IMR-90 (cell line): Measurements from ENCODE around the gene KCNK3. TPM values are rescaled to one million over a fixed set of nuclear protein-coding genes. Genes with fewer than 3 reads are reported as not detected.

Experiments used
- ATAC-seq: fragments of 200-7000 bp; cut with Tn5 transposase; 2 replicates; pipeline ENCODE4 v1.9.1; 2020; ENCODE audit warnings: low read depth, mild to moderate bottlenecking, moderate library complexity
- BruUV-seq: library from RNA; stranded (reverse); fragments of 400-500 nt; replicated peaks from 2 replicates; lab custom pipeline; 2021; lab: Mats Ljungman, UMichigan
- CTCF ChIA-PET: fragments of 300-600 bp; formaldehyde crosslinking; extraction: SDS; loops from one replicate; lab custom pipeline; 2021; ENCODE audit warnings: antibody characterized with exemption; lab: Yijun Ruan, JAX
- POLR2A ChIA-PET: fragments of 300-600 bp; sonication (Branson Sonifier 250); formaldehyde crosslinking; loops from one replicate; lab custom pipeline; 2022; ENCODE audit warnings: antibody characterized with exemption; ENCODE audit not compliant: unreplicated experiment; lab: Charles Lee
- DNase-seq: peaks from one replicate; pipeline ENCODE4 v3.0.0; 2013
- H2AFZ ChIP-seq: replicated peaks from 2 replicates; pipeline ENCODE3; 2013; ENCODE audit warnings: low read length, mild to moderate bottlenecking; ENCODE audit not compliant: poor library complexity
- H2AK5ac ChIP-seq: 2 replicates; pipeline ENCODE4 v1.6.1; 2013; ENCODE audit warnings: low read depth, low read length, inconsistent platforms
- H2AK9ac ChIP-seq: replicated peaks from 2 replicates; pipeline ENCODE3; 2013; ENCODE audit warnings: mild to moderate bottlenecking, low read depth, low read length, moderate library complexity; ENCODE audit not compliant: poor library complexity
- H2BK120ac ChIP-seq: 2 replicates; pipeline ENCODE4 v1.6.1; 2013; ENCODE audit warnings: low read depth, low read length, inconsistent platforms
- H2BK15ac ChIP-seq: 3 replicates; pipeline ENCODE4 v1.6.1; 2013; ENCODE audit warnings: low read depth, low read length, inconsistent platforms
- H2BK20ac ChIP-seq: 2 replicates; pipeline ENCODE4 v1.6.1; 2013; ENCODE audit warnings: low read depth, mild to moderate bottlenecking, inconsistent platforms, low read length, moderate library complexity
- H2BK5ac ChIP-seq: 2 replicates; pipeline ENCODE4 v1.6.1; 2013; ENCODE audit warnings: mild to moderate bottlenecking, low read depth, low read length, inconsistent platforms; ENCODE audit not compliant: poor library complexity, severe bottlenecking
- H3K14ac ChIP-seq: replicated peaks from 2 replicates; pipeline ENCODE4 v1.6.1; 2013; ENCODE audit warnings: low read depth, low read length, inconsistent platforms
- H3K18ac ChIP-seq: 2 replicates; pipeline ENCODE4 v1.6.1; 2013; ENCODE audit warnings: low read depth, low read length, control low read depth
- H3K23ac ChIP-seq: 2 replicates; pipeline ENCODE4 v1.6.1; 2013; ENCODE audit warnings: low read depth, low read length, inconsistent platforms
- H3K27ac ChIP-seq: 2 replicates; pipeline ENCODE4 v1.5.1; 2013; ENCODE audit warnings: mild to moderate bottlenecking, control low read depth, low read length; ENCODE audit not compliant: insufficient read depth
- H3K27me3 ChIP-seq: 2 replicates; pipeline ENCODE4 v1.6.1; 2013; ENCODE audit warnings: low read length; ENCODE audit not compliant: control insufficient read depth, insufficient read depth
- H3K36me3 ChIP-seq: 2 replicates; pipeline ENCODE4 v1.6.1; 2013; ENCODE audit warnings: low read length, mixed read lengths; ENCODE audit not compliant: control insufficient read depth, insufficient read depth
- H3K4ac ChIP-seq: 2 replicates; pipeline ENCODE4 v1.6.1; 2013; ENCODE audit warnings: low read depth, low read length, inconsistent platforms
- H3K4me1 ChIP-seq: 2 replicates; pipeline ENCODE4 v1.6.1; 2013; ENCODE audit warnings: low read length, mixed read lengths; ENCODE audit not compliant: control insufficient read depth, insufficient read depth
- H3K4me2 ChIP-seq: 2 replicates; pipeline ENCODE4 v1.6.1; 2013; ENCODE audit warnings: low read depth, mild to moderate bottlenecking, control low read depth, low read length, moderate library complexity
- H3K4me3 ChIP-seq: 2 replicates; pipeline ENCODE4 v1.5.1; 2013; ENCODE audit warnings: low read depth, mild to moderate bottlenecking, control low read depth, low read length, moderate library complexity; ENCODE audit not compliant: insufficient read depth
- H3K56ac ChIP-seq: 2 replicates; pipeline ENCODE4 v1.6.1; 2013; ENCODE audit warnings: low read length, inconsistent platforms; ENCODE audit not compliant: insufficient read depth; ENCODE audit errors: extremely low read depth
- H3K79me1 ChIP-seq, 2 experiments: 2 replicates each; pipeline ENCODE4 v1.6.1; 2013; ENCODE audit warnings: low read length in 2 of 2, inconsistent platforms in 1 of 2, low read depth in 1 of 2
- H3K9ac ChIP-seq: 2 replicates; pipeline ENCODE4 v1.6.1; 2013; ENCODE audit warnings: low read depth, low read length, control low read depth
- H3K9me1 ChIP-seq: 2 replicates; pipeline ENCODE4 v1.6.1; 2013; ENCODE audit warnings: low read length, inconsistent platforms; ENCODE audit not compliant: insufficient read depth
- H3K9me3 ChIP-seq: 2 replicates; pipeline ENCODE4 v1.6.1; 2013; ENCODE audit warnings: low read length; ENCODE audit not compliant: control insufficient read depth, insufficient read depth
- H4K20me1 ChIP-seq: 2 replicates; pipeline ENCODE4 v1.6.1; 2013; ENCODE audit warnings: low read length, inconsistent platforms; ENCODE audit not compliant: insufficient read depth
- H4K5ac ChIP-seq: 2 replicates; pipeline ENCODE4 v1.6.1; 2013; ENCODE audit warnings: mild to moderate bottlenecking, low read depth, low read length, control low read depth
- H4K8ac ChIP-seq, 2 experiments: 2 replicates each; pipeline ENCODE4 v1.6.1; 2013; ENCODE audit warnings: low read depth in 2 of 2, low read length in 2 of 2, control low read depth in 1 of 2, inconsistent platforms in 1 of 2
- H4K91ac ChIP-seq: 2 replicates; pipeline ENCODE4 v1.6.1; 2013; ENCODE audit warnings: low read depth, low read length, inconsistent platforms; ENCODE audit not compliant: insufficient read depth
- BHLHE40 ChIP-seq: fragments of 150-350 bp; IDR thresholded peaks from 2 replicates; pipeline ENCODE4 v1.6.1; 2016; ENCODE audit warnings: mild to moderate bottlenecking, low read depth, low read length
- CEBPB ChIP-seq: IDR thresholded peaks from 2 replicates; pipeline ENCODE4 v1.6.1; 2012; ENCODE audit warnings: low read depth, low read length, improper control_type of control experiment
- CHD1 ChIP-seq: IDR thresholded peaks from 2 replicates; pipeline ENCODE4 v1.6.1; 2012; ENCODE audit warnings: low read depth, low read length, improper control_type of control experiment
- MAZ ChIP-seq: IDR thresholded peaks from 2 replicates; pipeline ENCODE4 v1.6.1; 2012; ENCODE audit warnings: low read depth, mild to moderate bottlenecking, low read length, improper control_type of control experiment, moderate library complexity, borderline replicate concordance
- MXI1 ChIP-seq: IDR thresholded peaks from 2 replicates; pipeline ENCODE4 v1.6.1; 2012; ENCODE audit warnings: low read depth, mild to moderate bottlenecking, low read length, moderate library complexity, borderline replicate concordance
- NFE2L2 ChIP-seq: fragments of 150-350 bp; IDR thresholded peaks from 2 replicates; pipeline ENCODE4 v1.6.1; 2016; ENCODE audit warnings: low read depth, mild to moderate bottlenecking, low read length
- POLR2A ChIP-seq: IDR thresholded peaks from 2 replicates; pipeline ENCODE4 v1.6.1; 2012; ENCODE audit warnings: mild to moderate bottlenecking, low read depth, low read length
- RAD21 ChIP-seq: IDR thresholded peaks from 2 replicates; pipeline ENCODE4 v1.6.1; 2012; ENCODE audit warnings: low read length, improper control_type of control experiment
- RCOR1 ChIP-seq: IDR thresholded peaks from 2 replicates; pipeline ENCODE4 v1.6.1; 2012; ENCODE audit warnings: mild to moderate bottlenecking, low read length, improper control_type of control experiment; ENCODE audit not compliant: insufficient replicate concordance
- RFX5 ChIP-seq: IDR thresholded peaks from 2 replicates; pipeline ENCODE4 v1.8.0; 2012; ENCODE audit warnings: low read depth, mild to moderate bottlenecking, low read length, moderate library complexity
- SMC3 ChIP-seq: fragments of 150-350 bp; IDR thresholded peaks from 2 replicates; pipeline ENCODE4 v1.6.1; 2016; ENCODE audit warnings: low read depth, mild to moderate bottlenecking, antibody characterized with exemption, low read length, moderate library complexity
- WGBS, 2 experiments: methylation state at CpG; one replicate each; pipeline versions ENCODE4 v1.1.5 to v1.1.7; 2013; ENCODE audit warnings: missing lambda C conversion rate in 2 of 2; ENCODE audit not compliant: insufficient read length in 1 of 2; ENCODE audit errors: extremely low coverage in 2 of 2; 5-methylcytosine and 5-hydroxymethylcytosine counted together
- dilution Hi-C: fragments of 300-500 bp; cut with HindIII; formaldehyde crosslinking; loops from one replicate; pipeline ENCODE4 v1.14.3; 2018; ENCODE audit warnings: low sequenced_read_pairs; ENCODE audit not compliant: unreplicated experiment
- in situ Hi-C: fragments of 300-500 bp; cut with MboI; formaldehyde crosslinking; loops from 3 replicates; pipeline ENCODE4 v1.14.3; 2019; ENCODE audit warnings: low sequenced_read_pairs, inconsistent platforms, mixed read lengths
- intact Hi-C: fragments of 100-400 bp; cut with micrococcal nuclease; formaldehyde crosslinking; loops from 2 replicates; pipeline ENCODE4 v1.10.0; 2022
- polyA plus RNA-seq, 3 experiments: library from polyadenylated mRNA; depleted of rRNA; stranded (reverse); fragments of >200 nt; gene quantifications; 2 replicates each; pipeline ENCODE4 v1.2.3, GENCODE V29; 2012; ENCODE audit warnings: low replicate concordance in 1 of 3
- total RNA-seq: library from RNA; depleted of rRNA; stranded (reverse); fragments of >200 nt; gene quantifications from 2 replicates; pipeline ENCODE4 v1.2.3, GENCODE V29; 2012
- TF ChIP-seq, protein P1 (sequence below): fragments of 150-350 bp; IDR thresholded peaks from 2 replicates; pipeline ENCODE4 v1.6.1; 2017; ENCODE audit warnings: mild to moderate bottlenecking, antibody characterized with exemption, low read length, low read depth
- TF ChIP-seq, protein P2 (sequence below): conservative IDR thresholded peaks from 2 replicates; pipeline ENCODE4 v1.5.1; 2012; ENCODE audit warnings: mild to moderate bottlenecking, low read depth, low read length, improper control_type of control experiment

KCNK3 gene
- total and polyA plus RNA-seq, 2 of the 4 experiments (the other 2 are of a cell fraction): under 0.01 to 0.03 TPM

GRCh38 chr2:26716340-26716739 lies 23.8 kb downstream of the KCNK3 start:
- DNase-seq: no peak
- Histone ChIP-seq H2AFZ (no peak overlapping the region), H3K18ac (no peak overlapping the region), H2BK120ac (no peak overlapping the region), H2AK9ac (no peak overlapping the region), H3K4ac (no peak overlapping the region), H3K56ac (no peak overlapping the region), H3K27me3 (peaks cover 16% of the 10 kb centered on the region), H3K14ac (no peak overlapping the region), H4K5ac (no peak overlapping the region), H2BK15ac (no peak overlapping the region), H3K9me3 (no peaks in the 10 kb centered on the region), H3K36me3 (no peaks in the 10 kb centered on the region), H3K79me1 (no peaks in the 10 kb centered on the region), H2AK5ac (no peak overlapping the region), H3K23ac (no peak overlapping the region), H3K4me3 (no peak overlapping the region), H4K8ac (no peak overlapping the region), H3K4me2 (no peak overlapping the region), H4K91ac (no peak overlapping the region), H3K4me1 (peaks cover 5% of the 10 kb centered on the region), H2BK5ac (no peak overlapping the region), H3K27ac (no peak overlapping the region), H2BK20ac (no peak overlapping the region), H3K9ac (no peak overlapping the region), H3K9me1 (no peaks in the 10 kb centered on the region), H4K20me1 (no peaks in the 10 kb centered on the region)
- no TSS peak for BruUV-seq
- POLR2A ChIA-PET: no interaction called here
- in situ Hi-C loops (no loop called here), intact Hi-C loops (loop anchor here (5.0 kb wide), 1 partner anchor 234 kb away; no protein-coding TSS in a partner anchor), dilution Hi-C loops (no loop called here)
- CTCF ChIA-PET: no interaction called here
- no peak for ATAC-seq
- WGBS, 2 experiments: no CpG with 5 or more reads among the region's 3 CpGs
- TF ChIP-seq MAZ: no peak
- TF ChIP-seq RFX5: no peak
- TF ChIP-seq SMC3: no peak
- TF ChIP-seq CEBPB: no peak
- TF ChIP-seq MXI1: no peak
- TF ChIP-seq POLR2A: no peak
- TF ChIP-seq, protein P1, sequence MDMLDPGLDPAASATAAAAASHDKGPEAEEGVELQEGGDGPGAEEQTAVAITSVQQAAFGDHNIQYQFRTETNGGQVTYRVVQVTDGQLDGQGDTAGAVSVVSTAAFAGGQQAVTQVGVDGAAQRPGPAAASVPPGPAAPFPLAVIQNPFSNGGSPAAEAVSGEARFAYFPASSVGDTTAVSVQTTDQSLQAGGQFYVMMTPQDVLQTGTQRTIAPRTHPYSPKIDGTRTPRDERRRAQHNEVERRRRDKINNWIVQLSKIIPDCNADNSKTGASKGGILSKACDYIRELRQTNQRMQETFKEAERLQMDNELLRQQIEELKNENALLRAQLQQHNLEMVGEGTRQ: no peak
- TF ChIP-seq RCOR1: no peak
- no peak for TF ChIP-seq CHD1
- no peak for TF ChIP-seq NFE2L2
- TF ChIP-seq BHLHE40: no peak
- TF ChIP-seq, protein P2, sequence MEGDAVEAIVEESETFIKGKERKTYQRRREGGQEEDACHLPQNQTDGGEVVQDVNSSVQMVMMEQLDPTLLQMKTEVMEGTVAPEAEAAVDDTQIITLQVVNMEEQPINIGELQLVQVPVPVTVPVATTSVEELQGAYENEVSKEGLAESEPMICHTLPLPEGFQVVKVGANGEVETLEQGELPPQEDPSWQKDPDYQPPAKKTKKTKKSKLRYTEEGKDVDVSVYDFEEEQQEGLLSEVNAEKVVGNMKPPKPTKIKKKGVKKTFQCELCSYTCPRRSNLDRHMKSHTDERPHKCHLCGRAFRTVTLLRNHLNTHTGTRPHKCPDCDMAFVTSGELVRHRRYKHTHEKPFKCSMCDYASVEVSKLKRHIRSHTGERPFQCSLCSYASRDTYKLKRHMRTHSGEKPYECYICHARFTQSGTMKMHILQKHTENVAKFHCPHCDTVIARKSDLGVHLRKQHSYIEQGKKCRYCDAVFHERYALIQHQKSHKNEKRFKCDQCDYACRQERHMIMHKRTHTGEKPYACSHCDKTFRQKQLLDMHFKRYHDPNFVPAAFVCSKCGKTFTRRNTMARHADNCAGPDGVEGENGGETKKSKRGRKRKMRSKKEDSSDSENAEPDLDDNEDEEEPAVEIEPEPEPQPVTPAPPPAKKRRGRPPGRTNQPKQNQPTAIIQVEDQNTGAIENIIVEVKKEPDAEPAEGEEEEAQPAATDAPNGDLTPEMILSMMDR: no peak
- no peak for TF ChIP-seq RAD21
